NCI-H1694 treated with DMSO at 0.1 percent for 48 hours (cell line): ENCODE results near the gene NRXN3.

Source experiments
- DNase-seq: peaks from one replicate; lab custom pipeline; 2025; lab: John Stamatoyannopoulos, UW

The NRXN3 gene

GRCh38 chr14:78721756-78722480 lies 551.7 kb downstream of the NRXN3 start:
- no peak for DNase-seq

GRCh38 chr14:78725086-78725485 lies 554.9 kb downstream of the NRXN3 start:
- DNase-seq: no peak

GRCh38 chr14:78737116-78737515 lies 566.9 kb downstream of the NRXN3 start:
- DNase-seq: no peak

GRCh38 chr14:78737601-78738000 lies 567.4 kb downstream of the NRXN3 start:
- DNase-seq: no peak

GRCh38 chr14:78746086-78746595 lies 576.0 kb downstream of the NRXN3 start:
- DNase-seq: no peak

- DNase-seq: no peak
Observed at GRCh38 chr14:78747813-78748212, 577.6 kb downstream of the NRXN3 start.

GRCh38 chr14:78752518-78753188 lies 582.5 kb downstream of the NRXN3 start:
- no peak for DNase-seq

- DNase-seq: no peak
Observed at GRCh38 chr14:78754059-78754458, 583.9 kb downstream of the NRXN3 start.

GRCh38 chr14:78758333-78758732 lies 588.2 kb downstream of the NRXN3 start:
- peak; percentile 79 for DNase-seq

- DNase-seq: no peak
Observed at GRCh38 chr14:78762331-78762730, 592.2 kb downstream of the NRXN3 start.

GRCh38 chr14:78763746-78764145 lies 593.6 kb downstream of the NRXN3 start:
- no peak for DNase-seq

- no peak for DNase-seq
Observed at GRCh38 chr14:78764240-78764639, 594.1 kb downstream of the NRXN3 start.

- DNase-seq: no peak
Observed at GRCh38 chr14:78764645-78765044, 594.5 kb downstream of the NRXN3 start.

- DNase-seq: no peak
Observed at GRCh38 chr14:78767436-78767835, 597.3 kb downstream of the NRXN3 start.

GRCh38 chr14:78782551-78782950 lies 612.4 kb downstream of the NRXN3 start:
- no peak for DNase-seq

- DNase-seq: no peak
Observed at GRCh38 chr14:78785265-78785664, 615.1 kb downstream of the NRXN3 start.

GRCh38 chr14:78788467-78789360 lies 618.5 kb downstream of the NRXN3 start:
- no peak for DNase-seq

- no peak for DNase-seq
Observed at GRCh38 chr14:78790271-78790670, 620.1 kb downstream of the NRXN3 start.

GRCh38 chr14:78798757-78799156 lies 628.6 kb downstream of the NRXN3 start:
- DNase-seq: no peak

GRCh38 chr14:78805570-78805969 lies 635.4 kb downstream of the NRXN3 start:
- DNase-seq: no peak

- DNase-seq: no peak
Observed at GRCh38 chr14:78823035-78823434, 652.9 kb downstream of the NRXN3 start.

- no peak for DNase-seq
Observed at GRCh38 chr14:78823516-78823915, 653.3 kb downstream of the NRXN3 start.
